ENCODE results near the gene PAMR1. TPM values are rescaled to one million over a fixed set of nuclear protein-coding genes. Genes with fewer than 3 reads are reported as not detected.
"Not testable (repeated sequence)": the region's sequence is repeated elsewhere in the genome, so short reads cannot be mapped to it uniquely, and the experiment has no call there.

Gene PAMR1
- polyA plus RNA-seq, 2 of the 4 experiments (the other 2 are of a cell fraction), result not detected

GRCh38 chr11:35523861-35524260 is 1.6 kb downstream of the PAMR1 start (continued):
- TF ChIP-seq CBX8 (IDR thresholded peaks at IDR 0.05) (no peak), JUNB (IDR thresholded peaks at IDR 0.05) (no peak), NFE2L2 (conservative IDR thresholded peaks at IDR 0.05; ENCODE audit: low read length) (no peak), RAD21 (conservative IDR thresholded peaks at IDR 0.05 in 1 of 2, IDR thresholded peaks at IDR 0.05 in 1 of 2) (no peak), REST (IDR thresholded peaks at IDR 0.05) (no peak)

DNA sequence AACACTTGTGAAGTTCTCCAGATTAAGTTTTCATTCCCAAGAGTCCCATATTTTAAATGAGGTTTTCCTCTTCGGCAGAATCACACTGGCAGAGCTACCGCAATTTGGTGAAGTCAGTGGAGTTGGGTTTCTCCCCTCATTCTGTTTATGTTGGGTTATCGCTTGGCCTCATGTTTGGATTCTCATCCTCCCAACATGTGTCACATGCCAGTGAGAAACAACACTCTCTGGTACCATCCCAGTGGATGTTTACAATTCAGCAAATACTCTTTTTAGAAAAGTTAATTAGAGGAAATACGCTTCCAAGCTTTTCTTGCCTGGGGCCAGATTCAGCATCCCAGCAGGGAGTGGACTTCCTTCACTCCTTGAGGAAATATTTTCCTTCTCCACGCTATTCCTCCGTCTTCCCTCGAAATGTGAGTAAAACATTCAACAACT is 2.1 kb downstream of the PAMR1 start:
- ChIA-PET CTCF (interaction anchor here (1.4 to 1.9 kb wide), 3 partner anchors 11 to 97 kb away, joined by 3 to 4 read pairs (median 4); no protein-coding TSS in a partner anchor), POLR2A (no interaction called here)
- FAIRE-seq (no peak), ATAC-seq (no peak), DNase-seq (ENCODE audit: low read depth in 1 of 2, low spot score in 1 of 2) (no peak)
- Histone ChIP-seq H3K4me3 (no peak overlapping the region), H3K9me3 (no peaks in the 10 kb centered on the region), H3K27ac (no peak overlapping the region), H3K4me1 (no peaks in the 10 kb centered on the region), H3K4me2 (no peak overlapping the region)
- TF ChIP-seq ZNF302 (CRISPR knock-in tag; IDR thresholded peaks at IDR 0.05) (no peak), CBX8 (IDR thresholded peaks at IDR 0.05) (no peak), KDM1A (IDR thresholded peaks at IDR 0.05; ENCODE audit: low read depth) (no peak), CHD4 (IDR thresholded peaks at IDR 0.05; ENCODE audit: borderline replicate concordance) (no peak), BHLHE40 (IDR thresholded peaks at IDR 0.05; ENCODE audit: low read depth, low read length) (no peak)
- WGBS (ENCODE audit: missing lambda C conversion rate), result 75% methylated on average over 7 of the region's 7 CpGs

GRCh38 chr11:35522091-35522490 is 3.3 kb downstream of the PAMR1 start:
- ATAC-seq; DNase-seq (ENCODE audit: low read depth in 1 of 2, low spot score in 1 of 2); H3K27ac ChIP-seq; H3K4me2 ChIP-seq; CTCF ChIA-PET; H3K9me3 ChIP-seq; POLR2A ChIA-PET; FAIRE-seq; H3K4me1 ChIP-seq; H3K4me3 ChIP-seq: not testable (repeated sequence)
- 61% methylated on average over 5 of the region's 5 CpGs for WGBS (ENCODE audit: missing lambda C conversion rate)

DNA sequence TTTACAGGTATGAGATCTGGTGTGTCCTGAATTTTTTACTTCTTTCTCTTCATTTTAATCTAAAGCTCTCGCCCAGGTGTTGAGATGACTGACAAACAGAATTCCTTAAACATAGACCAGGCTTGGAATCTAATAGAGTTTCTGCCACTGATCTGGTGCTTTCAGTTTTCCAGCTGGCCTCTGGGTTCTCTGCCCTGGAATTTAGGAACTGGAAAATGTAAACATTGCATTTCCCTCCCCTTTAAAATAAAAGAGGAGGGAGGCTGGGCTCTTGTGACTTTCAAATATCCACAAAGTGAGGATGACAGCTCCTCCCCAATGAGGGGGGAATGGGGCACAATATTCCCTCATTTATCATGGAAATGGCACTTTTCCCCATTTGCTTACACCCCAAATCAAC is 5.0 kb downstream of the PAMR1 start:
- TF ChIP-seq HOXB13 (CRISPR knock-in tag; IDR thresholded peaks at IDR 0.05; ENCODE audit: low read depth) (no peak), NFE2L2 (conservative IDR thresholded peaks at IDR 0.05; ENCODE audit: low read length) (no peak), MYC (IDR thresholded peaks at IDR 0.05; ENCODE audit: borderline replicate concordance, low read length) (no peak), TP53 (CRISPR knock-in tag; IDR thresholded peaks at IDR 0.05) (no peak)
- DNase-seq (ENCODE audit: low read depth in 1 of 2, low spot score in 1 of 2) (no peak), ATAC-seq (no peak), FAIRE-seq (no peak)
- CTCF ChIA-PET, result no interaction called here
- POLR2A ChIA-PET, result no interaction called here
- no peak overlapping the region for H3K27ac ChIP-seq
- H3K4me1 ChIP-seq, result no peaks in the 10 kb centered on the region
- no peak overlapping the region for H3K4me3 ChIP-seq
- H3K9me3 ChIP-seq, result no peaks in the 10 kb centered on the region
- WGBS (ENCODE audit: missing lambda C conversion rate), result 19% methylated on average over 1 of the region's 1 CpG
- H3K4me2 ChIP-seq, result no peak overlapping the region

GRCh38 chr11:35518766-35519165 is 6.7 kb downstream of the PAMR1 start:
- 6% methylated on average over 1 of the region's 1 CpG for WGBS (ENCODE audit: missing lambda C conversion rate)
- H3K9me3 ChIP-seq, result no peaks in the 10 kb centered on the region
- ChIA-PET POLR2A (no interaction called here), CTCF (no interaction called here)
- ATAC-seq, result no peak
- no peak for FAIRE-seq
- H3K4me2 ChIP-seq, result no peak overlapping the region
- H3K27ac ChIP-seq, result no peak overlapping the region
- no peak for DNase-seq (ENCODE audit: low read depth in 1 of 2, low spot score in 1 of 2)
- no peak overlapping the region for H3K4me3 ChIP-seq
- H3K4me1 ChIP-seq, result no peaks in the 10 kb centered on the region
- TF ChIP-seq BHLHE40 (IDR thresholded peaks at IDR 0.05; ENCODE audit: low read depth, low read length) (no peak), FOSB (CRISPR knock-in tag; IDR thresholded peaks at IDR 0.05) (no peak), ELK1 (IDR thresholded peaks at IDR 0.05; ENCODE audit: low read depth, low read length) (no peak), CEBPB (IDR thresholded peaks at IDR 0.05) (no peak), FOSL2 (IDR thresholded peaks at IDR 0.05) (no peak), FOSL2 (CRISPR knock-in tag; IDR thresholded peaks at IDR 0.05) (no peak), MYC (IDR thresholded peaks at IDR 0.05; ENCODE audit: borderline replicate concordance, low read length) (no peak), ESRRA (IDR thresholded peaks at IDR 0.05; ENCODE audit: borderline replicate concordance, low read length) (no peak), PHF8 (IDR thresholded peaks at IDR 0.05; ENCODE audit: borderline replicate concordance, low read depth) (no peak), POLR2A (IDR thresholded peaks at IDR 0.05; ENCODE audit: low read length) (no peak), ZNF302 (CRISPR knock-in tag; IDR thresholded peaks at IDR 0.05) (no peak), ZC3H11A (IDR thresholded peaks at IDR 0.05) (no peak), ZFP36 (IDR thresholded peaks at IDR 0.05; ENCODE audit: borderline replicate concordance, partially characterized antibody) (no peak)
- TF ChIP-seq, protein P1, sequence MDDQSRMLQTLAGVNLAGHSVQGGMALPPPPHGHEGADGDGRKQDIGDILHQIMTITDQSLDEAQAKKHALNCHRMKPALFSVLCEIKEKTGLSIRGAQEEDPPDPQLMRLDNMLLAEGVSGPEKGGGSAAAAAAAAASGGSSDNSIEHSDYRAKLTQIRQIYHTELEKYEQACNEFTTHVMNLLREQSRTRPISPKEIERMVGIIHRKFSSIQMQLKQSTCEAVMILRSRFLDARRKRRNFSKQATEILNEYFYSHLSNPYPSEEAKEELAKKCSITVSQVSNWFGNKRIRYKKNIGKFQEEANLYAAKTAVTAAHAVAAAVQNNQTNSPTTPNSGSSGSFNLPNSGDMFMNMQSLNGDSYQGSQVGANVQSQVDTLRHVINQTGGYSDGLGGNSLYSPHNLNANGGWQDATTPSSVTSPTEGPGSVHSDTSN (IDR thresholded peaks at IDR 0.05), result no peak
- TF ChIP-seq, protein P2, sequence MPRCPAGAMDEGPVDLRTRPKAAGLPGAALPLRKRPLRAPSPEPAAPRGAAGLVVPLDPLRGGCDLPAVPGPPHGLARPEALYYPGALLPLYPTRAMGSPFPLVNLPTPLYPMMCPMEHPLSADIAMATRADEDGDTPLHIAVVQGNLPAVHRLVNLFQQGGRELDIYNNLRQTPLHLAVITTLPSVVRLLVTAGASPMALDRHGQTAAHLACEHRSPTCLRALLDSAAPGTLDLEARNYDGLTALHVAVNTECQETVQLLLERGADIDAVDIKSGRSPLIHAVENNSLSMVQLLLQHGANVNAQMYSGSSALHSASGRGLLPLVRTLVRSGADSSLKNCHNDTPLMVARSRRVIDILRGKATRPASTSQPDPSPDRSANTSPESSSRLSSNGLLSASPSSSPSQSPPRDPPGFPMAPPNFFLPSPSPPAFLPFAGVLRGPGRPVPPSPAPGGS (IDR thresholded peaks at IDR 0.05), result no peak

Data from A549 (cell line).